ENCODE data around the gene UGDH. TPM values are rescaled to one million over a fixed set of nuclear protein-coding genes. Genes with fewer than 3 reads are reported as not detected.
"Not testable (repeated sequence)": the region's sequence is repeated elsewhere in the genome, so short reads cannot be mapped to it uniquely, and the experiment has no call there.

Gene UGDH
- total and polyA plus RNA-seq, 2 donors, result 23.7 to 75.3 TPM

- DNase-seq (ENCODE audit: extremely low spot score), result no peak
- Histone ChIP-seq H3K4me1 (ENCODE audit: insufficient read depth) (no peaks in the 10 kb centered on the region), H3K27ac (ENCODE audit: low read depth) (no peak overlapping the region), H3K4me3 (ENCODE audit: low read depth, low read length) (no peak overlapping the region), H3K36me3 (ENCODE audit: insufficient read depth) (no peaks in the 10 kb centered on the region)
- 50% methylated on average over 2 of the region's 2 CpGs for WGBS
Observed at GRCh38 chr4:39522068-39522467, 5.2 kb downstream of the UGDH start.

GRCh38 chr4:39521253-39521919 is 5.9 kb downstream of the UGDH start:
- no peak overlapping the region for H3K27ac ChIP-seq (ENCODE audit: low read depth)
- H3K36me3 ChIP-seq (ENCODE audit: insufficient read depth), result no peaks in the 10 kb centered on the region
- no peak overlapping the region for H3K4me3 ChIP-seq (ENCODE audit: low read depth, low read length)

GRCh38 chr4:39518484-39518883 is 8.8 kb downstream of the UGDH start:
- H3K36me3 ChIP-seq (ENCODE audit: insufficient read depth), result no peaks in the 10 kb centered on the region
- H3K27ac ChIP-seq (ENCODE audit: low read depth), result no peak overlapping the region
- DNase-seq (ENCODE audit: extremely low spot score), result no peak
- H3K4me3 ChIP-seq (ENCODE audit: low read depth, low read length), result no peak overlapping the region
- no peaks in the 10 kb centered on the region for H3K4me1 ChIP-seq (ENCODE audit: insufficient read depth)
- WGBS, result 86% methylated on average over 6 of the region's 6 CpGs

More at GRCh38 chr4:39521253-39521919, 5.9 kb downstream of the UGDH start:
- no peak for DNase-seq (ENCODE audit: extremely low spot score)
- no peaks in the 10 kb centered on the region for H3K4me1 ChIP-seq (ENCODE audit: insufficient read depth)
- WGBS, result 53% methylated on average over 5 of the region's 5 CpGs

GRCh38 chr4:39516407-39516966 is 10.8 kb downstream of the UGDH start:
- H3K27ac ChIP-seq (ENCODE audit: low read depth), result no peak overlapping the region
- DNase-seq (ENCODE audit: extremely low spot score), result no peak
- H3K4me1 ChIP-seq (ENCODE audit: insufficient read depth), result no peaks in the 10 kb centered on the region
- no peaks in the 10 kb centered on the region for H3K36me3 ChIP-seq (ENCODE audit: insufficient read depth)
- 89% methylated on average over 2 of the region's 2 CpGs for WGBS
- H3K4me3 ChIP-seq (ENCODE audit: low read depth, low read length), result no peak overlapping the region

- DNase-seq (ENCODE audit: extremely low spot score); H3K4me1 ChIP-seq (ENCODE audit: insufficient read depth); H3K4me3 ChIP-seq (ENCODE audit: low read depth, low read length); H3K27ac ChIP-seq (ENCODE audit: low read depth); H3K36me3 ChIP-seq (ENCODE audit: insufficient read depth): not testable (repeated sequence)
- WGBS, result 95% methylated on average over 14 of the region's 14 CpGs
Observed at GRCh38 chr4:39515669-39516401, 11.4 kb downstream of the UGDH start.

GRCh38 chr4:39514888-39515401 is 12.3 kb downstream of the UGDH start:
- 89% methylated on average over 4 of the region's 4 CpGs for WGBS
- Histone ChIP-seq H3K27ac (ENCODE audit: low read depth) (no peak overlapping the region), H3K36me3 (ENCODE audit: insufficient read depth) (no peaks in the 10 kb centered on the region), H3K4me3 (ENCODE audit: low read depth, low read length) (no peak overlapping the region), H3K4me1 (ENCODE audit: insufficient read depth) (no peaks in the 10 kb centered on the region)
- no peak for DNase-seq (ENCODE audit: extremely low spot score)

GRCh38 chr4:39514266-39514665 is 13.0 kb downstream of the UGDH start:
- H3K36me3 ChIP-seq (ENCODE audit: insufficient read depth), result not testable (repeated sequence)
- 98% methylated on average over 1 of the region's 1 CpG for WGBS

GRCh38 chr4:39510348-39510929 is 16.8 kb downstream of the UGDH start:
- no peak overlapping the region for H3K27ac ChIP-seq (ENCODE audit: low read depth)
- no peaks in the 10 kb centered on the region for H3K4me1 ChIP-seq (ENCODE audit: insufficient read depth)
- no peak for DNase-seq (ENCODE audit: extremely low spot score)
- no peak overlapping the region for H3K4me3 ChIP-seq (ENCODE audit: low read depth, low read length)
- peaks cover 4% of the 10 kb centered on the region for H3K36me3 ChIP-seq (ENCODE audit: insufficient read depth)
- WGBS, result 98% methylated on average over 5 of the region's 5 CpGs

More at GRCh38 chr4:39514266-39514665, 13.0 kb downstream of the UGDH start:
- H3K4me3 ChIP-seq (ENCODE audit: low read depth, low read length); DNase-seq (ENCODE audit: extremely low spot score); H3K27ac ChIP-seq (ENCODE audit: low read depth); H3K4me1 ChIP-seq (ENCODE audit: insufficient read depth): not testable (repeated sequence)

GRCh38 chr4:39505581-39505980 is 21.7 kb downstream of the UGDH start:
- no peaks in the 10 kb centered on the region for H3K4me1 ChIP-seq (ENCODE audit: insufficient read depth)
- H3K4me3 ChIP-seq (ENCODE audit: low read depth, low read length), result no peak overlapping the region
- no peak for DNase-seq (ENCODE audit: extremely low spot score)
- peaks cover 11% of the 10 kb centered on the region for H3K36me3 ChIP-seq (ENCODE audit: insufficient read depth)
- WGBS, result 70% methylated on average over 1 of the region's 1 CpG
- H3K27ac ChIP-seq (ENCODE audit: low read depth), result no peak overlapping the region

GRCh38 chr4:39504538-39504937 is 22.7 kb downstream of the UGDH start:
- H3K4me1 ChIP-seq (ENCODE audit: insufficient read depth), result no peaks in the 10 kb centered on the region
- no peak for DNase-seq (ENCODE audit: extremely low spot score)
- no peak overlapping the region for H3K27ac ChIP-seq (ENCODE audit: low read depth)
- WGBS, result 95% methylated on average over 2 of the region's 2 CpGs
- H3K4me3 ChIP-seq (ENCODE audit: low read depth, low read length), result no peak overlapping the region
- peaks cover 12% of the 10 kb centered on the region for H3K36me3 ChIP-seq (ENCODE audit: insufficient read depth)

- WGBS, result 90% methylated on average over 4 of the region's 4 CpGs
- not testable (repeated sequence) for H3K27ac ChIP-seq (ENCODE audit: low read depth); DNase-seq (ENCODE audit: extremely low spot score); H3K4me3 ChIP-seq (ENCODE audit: low read depth, low read length); H3K4me1 ChIP-seq (ENCODE audit: insufficient read depth)
- peaks cover 12% of the 10 kb centered on the region for H3K36me3 ChIP-seq (ENCODE audit: insufficient read depth)
Observed at GRCh38 chr4:39502664-39503035, 24.6 kb downstream of the UGDH start.

- H3K4me3 ChIP-seq (ENCODE audit: low read depth, low read length), result no peak overlapping the region
- no peak for DNase-seq (ENCODE audit: extremely low spot score)
- no peak overlapping the region for H3K27ac ChIP-seq (ENCODE audit: low read depth)
- peaks cover 10% of the 10 kb centered on the region for H3K36me3 ChIP-seq (ENCODE audit: insufficient read depth)
- no peaks in the 10 kb centered on the region for H3K4me1 ChIP-seq (ENCODE audit: insufficient read depth)
Observed at GRCh38 chr4:39502019-39502663, 25.1 kb downstream of the UGDH start.

GRCh38 chr4:39498727-39499020 is 28.6 kb downstream of the UGDH start:
- no peaks in the 10 kb centered on the region for H3K4me1 ChIP-seq (ENCODE audit: insufficient read depth)
- no peak overlapping the region for H3K27ac ChIP-seq (ENCODE audit: low read depth)
- DNase-seq (ENCODE audit: extremely low spot score), result no peak
- no peak overlapping the region for H3K4me3 ChIP-seq (ENCODE audit: low read depth, low read length)
- peaks cover 4% of the 10 kb centered on the region for H3K36me3 ChIP-seq (ENCODE audit: insufficient read depth)
